Caco-2 (cell line): ENCODE measurements around the gene PLXNA4. TPM values are rescaled to one million over a fixed set of nuclear protein-coding genes. Genes with fewer than 3 reads are reported as not detected.
A peak's percentile ranks its signal among the peaks of the same experiment; 100 is the strongest.
"Not testable (repeated sequence)": the region's sequence is repeated elsewhere in the genome, so short reads cannot be mapped to it uniquely, and the experiment has no call there.

Source experiments
- BruUV-seq: library from RNA; stranded (reverse); fragments of 400-500 nt; replicated peaks from 2 replicates; lab custom pipeline; 2021; lab: Mats Ljungman, UMichigan
- CTCF ChIA-PET: fragments of 300-600 bp; sonication (Branson Sonifier 250); formaldehyde crosslinking; loops from one replicate; lab custom pipeline; 2022; ENCODE audit warnings: antibody characterized with exemption; lab: Charles Lee
- POLR2A ChIA-PET: fragments of 300-600 bp; sonication (Branson Sonifier 250); formaldehyde crosslinking; loops from one replicate; lab custom pipeline; 2022; ENCODE audit warnings: antibody characterized with exemption; lab: Charles Lee
- DNase-seq, 2 experiments: peaks; one replicate each; pipeline versions ENCODE4 v3.0.0 to v3.0.0-alpha.2; 2020 to 2022
- H3K27me3 ChIP-seq: replicated peaks from 2 replicates; pipeline ENCODE4 v1.6.0; 2011; ENCODE audit warnings: low read length; ENCODE audit not compliant: control insufficient read depth, insufficient read depth
- H3K36me3 ChIP-seq: 2 replicates; pipeline ENCODE4 v1.5.1; 2011; ENCODE audit warnings: low read length; ENCODE audit not compliant: control insufficient read depth, insufficient read depth
- H3K4me1 ChIP-seq: fragments of 250-450 bp; sonication (Bioruptor Pico); 2 replicates; pipeline ENCODE4 v1.5.1; 2020; ENCODE audit warnings: mild to moderate bottlenecking
- H3K4me3 ChIP-seq: 2 replicates; pipeline ENCODE4 v1.5.1; 2011; ENCODE audit warnings: low read depth, mild to moderate bottlenecking, control low read depth, low read length
- H3K9me3 ChIP-seq: fragments of 250-450 bp; sonication (Bioruptor Pico); 2 replicates; pipeline ENCODE4 v1.5.1; 2020; ENCODE audit warnings: mild to moderate bottlenecking, moderate library complexity
- H3K27ac Mint-ChIP-seq: one replicate; pipeline ENCODE4 v1.8.0; 2022; ENCODE audit warnings: mixed read lengths; ENCODE audit not compliant: unreplicated experiment
- H3K27me3 Mint-ChIP-seq: one replicate; pipeline ENCODE4 v1.8.0; 2022; ENCODE audit warnings: mixed read lengths; ENCODE audit not compliant: insufficient read depth, unreplicated experiment
- H3K36me3 Mint-ChIP-seq: one replicate; pipeline ENCODE4 v1.8.0; 2022; ENCODE audit warnings: mild to moderate bottlenecking, mixed read lengths; ENCODE audit not compliant: insufficient read depth, unreplicated experiment
- H3K4me1 Mint-ChIP-seq: one replicate; pipeline ENCODE4 v1.8.0; 2022; ENCODE audit warnings: low read depth, mixed read lengths; ENCODE audit not compliant: unreplicated experiment
- H3K4me3 Mint-ChIP-seq: one replicate; pipeline ENCODE4 v1.8.0; 2022; ENCODE audit warnings: mild to moderate bottlenecking, moderate library complexity, mixed read lengths; ENCODE audit not compliant: unreplicated experiment
- H3K9me3 Mint-ChIP-seq: one replicate; pipeline ENCODE4 v1.8.0; 2022; ENCODE audit warnings: mixed read lengths; ENCODE audit not compliant: unreplicated experiment
- CTCF ChIP-seq, 2 experiments: fragments of 200-600 bp in 1 of 2; IDR thresholded peaks; 1 replicate in 1 of 2; 2 replicates in 1 of 2; pipeline versions ENCODE4 v1.5.1 to v1.8.0; 2011 to 2022; ENCODE audit warnings: antibody characterized with exemption in 1 of 2, control low read depth in 1 of 2, inconsistent platforms in 1 of 2, low read depth in 1 of 2, low read length in 1 of 2, mild to moderate bottlenecking in 1 of 2, moderate library complexity in 1 of 2; ENCODE audit not compliant: insufficient read depth in 1 of 2, severe bottlenecking in 1 of 2, unreplicated experiment in 1 of 2
- intact Hi-C: fragments of 100-400 bp; cut with micrococcal nuclease; formaldehyde crosslinking; loops from one replicate; pipeline ENCODE4 v1.10.0; 2022; ENCODE audit not compliant: unreplicated experiment
- total RNA-seq: library from RNA; stranded (reverse); gene quantifications from 2 replicates; pipeline ENCODE4 v1.2.3, GENCODE V29; 2022

PLXNA4 gene
- total RNA-seq, 1 experiment from 2014 or later = 0.43 TPM

GRCh38 chr7:132603220-132603833 lies 27.1 kb upstream of the PLXNA4 start:
- no peak overlapping the region for H3K27ac Mint-ChIP-seq
- CTCF ChIA-PET = interaction anchor here (1.0 to 1.3 kb wide), 2 partner anchors 23 to 26 kb away, joined by 3 to 9 read pairs; no protein-coding TSS in a partner anchor

GRCh38 chr7:132601783-132602182 lies 25.5 kb upstream of the PLXNA4 start:
- Mint-ChIP-seq H3K4me3 (no peak overlapping the region), H3K4me1 (no peaks in the 10 kb centered on the region), H3K36me3 (no peaks in the 10 kb centered on the region), H3K9me3 (no peaks in the 10 kb centered on the region), H3K27me3 (peaks cover 17% of the 10 kb centered on the region), H3K27ac (no peak overlapping the region)
- intact Hi-C loops = no loop called here
- no TSS peak for BruUV-seq
- Histone ChIP-seq H3K4me1 (no peaks in the 10 kb centered on the region), H3K36me3 (no peaks in the 10 kb centered on the region), H3K27me3 (peaks cover 2% of the 10 kb centered on the region; the same call in 1 of the 2 replicates), H3K4me3 (no peak overlapping the region), H3K9me3 (no peaks in the 10 kb centered on the region)
- no peak for TF ChIP-seq CTCF (IDR thresholded peaks at IDR 0.05; ENCODE audit: insufficient read depth in 1 of 2, low read depth in 1 of 2, low read length in 1 of 2, severe bottlenecking in 1 of 2, unreplicated experiment in 1 of 2)
- no peak for DNase-seq
- CTCF ChIA-PET = no interaction called here
- POLR2A ChIA-PET = no interaction called here

More at GRCh38 chr7:132603220-132603833, 27.1 kb upstream of the PLXNA4 start:
- Histone ChIP-seq H3K4me1 (no peaks in the 10 kb centered on the region), H3K36me3 (no peaks in the 10 kb centered on the region), H3K9me3 (no peaks in the 10 kb centered on the region), H3K27me3 (peaks cover 2% of the 10 kb centered on the region; the same call in 1 of the 2 replicates), H3K4me3 (no peak overlapping the region)
- intact Hi-C loops = no loop called here
- Mint-ChIP-seq H3K4me1 (no peaks in the 10 kb centered on the region), H3K36me3 (no peaks in the 10 kb centered on the region), H3K9me3 (no peaks in the 10 kb centered on the region), H3K27me3 (peaks cover 8% of the 10 kb centered on the region), H3K4me3 (no peak overlapping the region)
- no TSS peak for BruUV-seq
- TF ChIP-seq CTCF (IDR thresholded peaks at IDR 0.05; ENCODE audit: insufficient read depth in 1 of 2, low read depth in 1 of 2, low read length in 1 of 2, severe bottlenecking in 1 of 2, unreplicated experiment in 1 of 2) = peak; percentile 12 to 20
- DNase-seq = peak in 1 of 2 experiments; percentile 5
- POLR2A ChIA-PET = no interaction called here

GRCh38 chr7:132596588-132596987 lies 20.3 kb upstream of the PLXNA4 start:
- no peaks in the 10 kb centered on the region for H3K4me1 ChIP-seq
- Mint-ChIP-seq H3K9me3 (no peaks in the 10 kb centered on the region), H3K27me3 (peaks cover 25% of the 10 kb centered on the region), H3K36me3 (no peaks in the 10 kb centered on the region), H3K4me3 (no peak overlapping the region), H3K4me1 (no peaks in the 10 kb centered on the region), H3K27ac (no peak overlapping the region)
- no peaks in the 10 kb centered on the region for H3K36me3 ChIP-seq
- POLR2A ChIA-PET = no interaction called here
- no peaks in the 10 kb centered on the region for H3K27me3 ChIP-seq
- CTCF ChIA-PET = no interaction called here
- intact Hi-C loops = no loop called here
- no peak for TF ChIP-seq CTCF (IDR thresholded peaks at IDR 0.05; ENCODE audit: insufficient read depth in 1 of 2, low read depth in 1 of 2, low read length in 1 of 2, severe bottlenecking in 1 of 2, unreplicated experiment in 1 of 2)
- no peak for DNase-seq
- H3K4me3 ChIP-seq = no peak overlapping the region
- BruUV-seq = no TSS peak
- H3K9me3 ChIP-seq = no peaks in the 10 kb centered on the region

GRCh38 chr7:132594741-132595140 lies 18.5 kb upstream of the PLXNA4 start:
- H3K27me3 ChIP-seq, DNase-seq, H3K36me3 ChIP-seq, H3K9me3 Mint-ChIP-seq, H3K9me3 ChIP-seq, H3K36me3 Mint-ChIP-seq, CTCF ChIA-PET, BruUV-seq, intact Hi-C loops, H3K4me1 Mint-ChIP-seq, H3K4me1 ChIP-seq, POLR2A ChIA-PET, H3K4me3 ChIP-seq, H3K4me3 Mint-ChIP-seq, H3K27ac Mint-ChIP-seq: not testable (repeated sequence)
- peaks cover 34% of the 10 kb centered on the region for H3K27me3 Mint-ChIP-seq
